Left lung (tissue), 10 donors: Measurements from ENCODE around the gene MIOX. TPM values are rescaled to one million over a fixed set of nuclear protein-coding genes. Genes with fewer than 3 reads are reported as not detected.

Experiments used
- ATAC-seq: fragments of 200-7000 bp; cut with Tn5 transposase; one replicate; pipeline ENCODE4 v1.9.1; 2020; ENCODE audit warnings: moderate library complexity
- DNase-seq, 4 donors: peaks; one replicate each; pipeline ENCODE4 v3.0.0-alpha.2; 2013 to 2020
- H3K27ac ChIP-seq, 2 donors: fragments of 200-600 bp; sonication (generic) in 1 of 2; one replicate each; pipeline versions ENCODE4 v1.5.0 to v1.8.0; 2020 to 2021
- H3K27me3 ChIP-seq, 2 donors: fragments of 200-600 bp; sonication (generic) in 1 of 2; one replicate each; pipeline versions ENCODE4 v1.5.0 to v1.8.0; 2020 to 2021
- H3K36me3 ChIP-seq, 2 donors: fragments of 200-600 bp; sonication (generic) in 1 of 2; one replicate each; pipeline versions ENCODE4 v1.5.0 to v1.8.0; 2020 to 2021
- H3K4me1 ChIP-seq, 2 donors: fragments of 200-600 bp; one replicate each; pipeline ENCODE4 v1.8.0; 2021
- H3K4me3 ChIP-seq, 2 donors: fragments of 200-600 bp; sonication (generic) in 1 of 2; one replicate each; pipeline versions ENCODE4 v1.5.0 to v1.8.0; 2020 to 2021; ENCODE audit warnings: mild to moderate bottlenecking in 1 of 2
- H3K9me3 ChIP-seq, 2 donors: fragments of 200-600 bp; sonication (generic) in 1 of 2; one replicate each; pipeline versions ENCODE4 v1.5.0 to v1.8.0; 2020 to 2021
- intact Hi-C, 2 donors: fragments of 100-400 bp; cut with DNase I; formaldehyde crosslinking; loops; one replicate each; pipeline versions ENCODE4 v1.11.2 to v1.14.2; 2022
- polyA plus RNA-seq, 6 donors: library from polyadenylated mRNA; unstranded; fragments of 120-200 nt; gene quantifications; one replicate each; pipeline ENCODE4 v1.2.1, GENCODE V29; 2013; ENCODE audit not compliant: insufficient read length in 6 of 6
- total RNA-seq, 2 donors: library from RNA; stranded (reverse); fragmentation: NEBNext Ultra II Directional; extraction: Animal tissue kit (Norgen Biotek cat#: 25700); gene quantifications; one replicate each; pipeline ENCODE4 v1.2.1, GENCODE V29; 2021
- TF ChIP-seq, protein P1 (sequence below), 2 donors: fragments of 200-600 bp; sonication (generic) in 1 of 2; IDR thresholded peaks; one replicate each; pipeline versions ENCODE4 v1.5.0 to v1.8.0; 2021; ENCODE audit warnings: antibody characterized with exemption in 2 of 2
- donor health status: DM: no; HTN: yes; CAD: no.
- donor health status: DM: no; HTN: no; CAD: no.

The MIOX gene
- total and polyA plus RNA-seq, 8 donors = 0.12 to 0.27 (median 0.15) TPM; not detected in 3

DNA sequence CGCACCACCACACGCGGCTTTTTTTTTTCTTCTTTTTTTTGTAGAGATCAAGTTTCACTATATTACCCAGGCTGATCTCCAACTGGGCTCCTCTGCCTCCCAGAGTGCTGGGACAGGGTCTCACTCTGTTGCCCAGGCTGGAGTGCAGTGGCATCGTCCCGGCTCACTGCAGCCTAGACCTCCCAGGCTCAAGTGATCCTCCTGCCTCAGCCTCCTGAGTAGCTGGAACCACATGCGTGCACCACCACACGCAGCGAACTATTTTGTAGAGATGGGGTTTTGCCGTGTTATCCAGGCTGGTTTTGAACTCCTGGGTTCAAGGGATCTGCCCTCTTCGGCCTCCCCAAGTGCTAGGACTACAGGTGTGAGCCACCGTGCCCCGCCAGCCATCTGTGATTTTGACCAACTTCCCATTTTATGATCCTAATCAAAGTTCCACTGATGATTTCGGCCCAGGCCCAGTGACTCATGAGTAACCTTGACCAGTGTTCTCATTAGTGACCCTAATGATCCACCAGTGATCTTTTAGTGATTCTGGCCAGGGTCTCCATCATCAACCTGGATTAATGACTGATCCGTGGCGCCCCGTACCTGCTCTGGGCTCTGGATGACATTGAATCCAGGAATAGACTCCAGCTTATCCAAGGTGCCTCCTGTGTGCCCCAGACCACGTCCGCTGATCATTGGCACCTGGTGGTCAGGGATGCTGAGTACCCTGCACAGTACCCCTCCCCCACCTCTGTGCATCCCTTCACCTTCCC is 41.4 kb downstream of the MIOX start:
- Histone ChIP-seq H3K27me3 (no peaks in the 10 kb centered on the region), H3K27ac (peak overlapping the region; percentile 99), H3K4me1 (peaks cover 19 to 58% of the 10 kb centered on the region in 2 donors), H3K9me3 (no peaks in the 10 kb centered on the region), H3K4me3 (peak overlapping the region in 1 of 2 donors; percentile 85), H3K36me3 (peaks cover 0 to 33% of the 10 kb centered on the region in 2 donors)
- intact Hi-C loops = no loop called here
- ATAC-seq (no peak), DNase-seq (peak in 2 of 4 donors; percentile 38 to 49)
- TF ChIP-seq, protein P1, sequence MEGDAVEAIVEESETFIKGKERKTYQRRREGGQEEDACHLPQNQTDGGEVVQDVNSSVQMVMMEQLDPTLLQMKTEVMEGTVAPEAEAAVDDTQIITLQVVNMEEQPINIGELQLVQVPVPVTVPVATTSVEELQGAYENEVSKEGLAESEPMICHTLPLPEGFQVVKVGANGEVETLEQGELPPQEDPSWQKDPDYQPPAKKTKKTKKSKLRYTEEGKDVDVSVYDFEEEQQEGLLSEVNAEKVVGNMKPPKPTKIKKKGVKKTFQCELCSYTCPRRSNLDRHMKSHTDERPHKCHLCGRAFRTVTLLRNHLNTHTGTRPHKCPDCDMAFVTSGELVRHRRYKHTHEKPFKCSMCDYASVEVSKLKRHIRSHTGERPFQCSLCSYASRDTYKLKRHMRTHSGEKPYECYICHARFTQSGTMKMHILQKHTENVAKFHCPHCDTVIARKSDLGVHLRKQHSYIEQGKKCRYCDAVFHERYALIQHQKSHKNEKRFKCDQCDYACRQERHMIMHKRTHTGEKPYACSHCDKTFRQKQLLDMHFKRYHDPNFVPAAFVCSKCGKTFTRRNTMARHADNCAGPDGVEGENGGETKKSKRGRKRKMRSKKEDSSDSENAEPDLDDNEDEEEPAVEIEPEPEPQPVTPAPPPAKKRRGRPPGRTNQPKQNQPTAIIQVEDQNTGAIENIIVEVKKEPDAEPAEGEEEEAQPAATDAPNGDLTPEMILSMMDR (IDR thresholded peaks at IDR 0.05) = no peak

DNA sequence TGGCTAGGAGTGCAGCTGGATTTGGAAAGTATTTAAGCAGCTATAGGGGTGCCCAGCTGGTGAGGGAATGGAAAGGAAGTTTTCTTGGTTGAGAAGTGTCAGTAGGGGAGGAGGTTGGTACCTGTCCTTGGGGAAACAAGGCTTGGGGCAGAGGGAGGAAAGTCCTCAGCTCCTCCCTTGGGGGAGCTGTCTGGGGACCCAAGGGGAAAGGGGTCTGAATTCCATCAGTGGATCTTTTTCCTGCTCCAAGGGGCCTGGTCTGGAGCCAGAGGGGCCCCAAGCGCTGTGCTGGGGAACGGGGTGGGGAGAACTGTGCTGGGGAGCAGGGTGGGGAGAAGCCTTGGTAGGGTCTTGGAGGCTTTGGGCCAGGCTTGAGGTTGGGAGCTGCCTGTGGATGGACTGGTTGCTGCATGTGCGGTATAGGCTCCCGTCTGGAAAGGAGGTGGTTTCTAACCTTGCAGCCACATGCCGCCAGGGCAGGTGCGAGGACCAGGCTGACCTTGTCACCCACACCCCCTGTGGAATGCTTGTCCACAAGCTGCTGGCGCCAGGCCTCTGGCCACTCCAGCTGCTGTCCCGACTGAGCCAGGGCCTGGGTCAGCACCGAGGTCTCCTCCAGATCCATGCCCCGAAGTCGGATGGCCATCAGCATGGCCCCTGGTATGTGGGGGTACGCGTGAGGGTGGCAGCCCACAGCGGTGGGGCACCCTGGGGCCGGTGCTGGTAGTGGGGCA is 42.2 kb downstream of the MIOX start:
- H3K27ac ChIP-seq = peak overlapping the region; percentile 99
- H3K9me3 ChIP-seq = no peaks in the 10 kb centered on the region
- DNase-seq (peak in 2 of 4 donors; percentile 55 to 83), ATAC-seq (no peak)
- peak overlapping the region; percentile 71 to 85 for H3K4me3 ChIP-seq
- intact Hi-C loops = no loop called here
- no peaks in the 10 kb centered on the region for H3K27me3 ChIP-seq
- TF ChIP-seq, protein P1 (IDR thresholded peaks at IDR 0.05) = no peak
- H3K4me1 ChIP-seq = peaks cover 18 to 63% of the 10 kb centered on the region in 2 donors
- peaks cover 0 to 25% of the 10 kb centered on the region in 2 donors for H3K36me3 ChIP-seq

DNA sequence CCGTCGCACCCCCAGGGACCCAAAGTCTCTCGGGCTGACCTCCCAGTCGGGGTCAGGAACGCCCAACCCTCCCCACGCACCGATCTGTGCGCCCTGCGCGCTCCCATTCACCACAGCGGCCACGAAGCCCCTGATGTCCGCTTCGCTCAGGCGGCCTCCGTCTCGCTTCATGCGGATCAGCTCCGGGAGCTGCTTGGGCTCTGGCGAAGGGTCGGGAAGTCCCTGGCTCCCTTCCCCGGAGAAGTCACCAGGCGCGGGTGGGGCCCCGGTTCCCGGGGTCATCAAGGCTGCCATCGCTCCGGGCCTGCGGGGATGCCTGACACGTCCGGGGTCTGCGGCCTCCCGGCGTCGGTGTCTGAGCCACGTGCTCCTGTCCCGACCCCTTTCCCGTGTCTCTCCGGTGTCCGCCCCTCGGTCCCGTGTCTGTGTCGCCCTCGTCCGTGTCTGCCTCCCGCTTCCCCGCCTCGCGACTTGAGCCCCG is 42.8 kb downstream of the MIOX start:
- intact Hi-C loops = no loop called here
- ATAC-seq (no peak), DNase-seq (no peak)
- peaks cover 12 to 63% of the 10 kb centered on the region in 2 donors for H3K4me1 ChIP-seq
- peak overlapping the region; percentile 99 for H3K27ac ChIP-seq
- H3K4me3 ChIP-seq = peak overlapping the region; percentile 71 to 85
- TF ChIP-seq, protein P1 (IDR thresholded peaks at IDR 0.05) = no peak
- H3K27me3 ChIP-seq = no peaks in the 10 kb centered on the region
- H3K36me3 ChIP-seq = peaks cover 0 to 20% of the 10 kb centered on the region in 2 donors
- no peaks in the 10 kb centered on the region for H3K9me3 ChIP-seq

DNA sequence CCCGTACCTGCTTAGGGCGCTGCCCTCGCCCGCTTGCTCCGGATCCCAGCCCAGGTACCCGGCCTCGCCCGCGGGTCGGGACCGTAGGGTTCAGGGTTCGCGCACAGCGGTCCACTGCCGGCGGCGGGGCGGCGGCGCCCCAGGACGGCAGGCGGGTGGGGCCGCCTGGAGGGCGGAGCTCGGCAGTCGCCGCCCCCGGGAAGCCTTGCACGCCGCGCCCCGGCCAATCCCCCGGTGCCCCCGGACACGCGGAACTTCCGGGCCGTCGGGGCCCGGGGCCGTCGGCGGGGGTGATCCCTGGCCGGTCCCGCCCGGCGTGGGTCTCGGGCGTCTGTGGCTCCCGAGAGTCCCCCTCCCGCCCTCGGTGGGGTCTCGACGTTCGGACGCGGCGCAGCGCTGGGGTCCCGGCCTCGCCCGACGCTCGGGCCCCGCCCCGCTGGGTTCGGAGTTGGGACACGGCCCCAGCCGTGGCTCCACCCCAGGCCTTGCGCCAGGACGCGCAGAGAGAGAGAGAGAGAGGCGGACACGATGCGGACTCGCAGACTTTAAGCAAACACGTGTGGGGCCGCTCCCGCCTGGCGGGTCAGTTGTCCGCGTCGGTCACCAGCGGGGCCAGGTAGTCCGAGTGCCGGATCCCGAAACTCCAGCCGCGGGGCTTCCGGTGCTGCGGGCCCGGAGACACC is 43.4 kb downstream of the MIOX start, which contains the start of gene TYMP:
Gene TYMP, minus strand, starts transcription at position 116 of the 683 bp plus-strand sequence. CDS start 303 bp downstream, outside the sequence.
- TF ChIP-seq, protein P1 (IDR thresholded peaks at IDR 0.05) = no peak
- Histone ChIP-seq H3K9me3 (no peaks in the 10 kb centered on the region), H3K36me3 (peaks cover 0 to 20% of the 10 kb centered on the region in 2 donors), H3K27me3 (no peaks in the 10 kb centered on the region), H3K4me3 (peak within 1 kb of the TSS; percentile 71 to 85), H3K4me1 (peaks cover 6 to 63% of the 10 kb centered on the region in 2 donors), H3K27ac (peak within 1 kb of the TSS; percentile 99)
- ATAC-seq (peak; percentile 42), DNase-seq (peak; percentile 39 to 97 (median 84))
- intact Hi-C loops = no loop called here
